ENCODE results near the gene TRIM23.

GRCh38 chr5:65654713-65655112, 30.6 kb upstream of the TRIM23 start:
- no peak for TF ChIP-seq CTCF (IDR thresholded peaks at IDR 0.05; ENCODE audit: low read depth, low read length, poor library complexity, severe bottlenecking)
- no peak for TF ChIP-seq EZH2phosphoT487 (IDR thresholded peaks at IDR 0.05; ENCODE audit: borderline replicate concordance, low read length)

Data from DOHH2 (cell line).